ENCODE data around the gene SMARCA4. TPM values are rescaled to one million over a fixed set of nuclear protein-coding genes. Genes with fewer than 3 reads are reported as not detected.

SMARCA4 gene
- total RNA-seq, 4 donors from 2014 or later = 48.0 to 78.2 (median 53.9) TPM

- no peak for TF ChIP-seq POLR2A (IDR thresholded peaks at IDR 0.05; ENCODE audit: low read depth)
- TF ChIP-seq, protein P1, sequence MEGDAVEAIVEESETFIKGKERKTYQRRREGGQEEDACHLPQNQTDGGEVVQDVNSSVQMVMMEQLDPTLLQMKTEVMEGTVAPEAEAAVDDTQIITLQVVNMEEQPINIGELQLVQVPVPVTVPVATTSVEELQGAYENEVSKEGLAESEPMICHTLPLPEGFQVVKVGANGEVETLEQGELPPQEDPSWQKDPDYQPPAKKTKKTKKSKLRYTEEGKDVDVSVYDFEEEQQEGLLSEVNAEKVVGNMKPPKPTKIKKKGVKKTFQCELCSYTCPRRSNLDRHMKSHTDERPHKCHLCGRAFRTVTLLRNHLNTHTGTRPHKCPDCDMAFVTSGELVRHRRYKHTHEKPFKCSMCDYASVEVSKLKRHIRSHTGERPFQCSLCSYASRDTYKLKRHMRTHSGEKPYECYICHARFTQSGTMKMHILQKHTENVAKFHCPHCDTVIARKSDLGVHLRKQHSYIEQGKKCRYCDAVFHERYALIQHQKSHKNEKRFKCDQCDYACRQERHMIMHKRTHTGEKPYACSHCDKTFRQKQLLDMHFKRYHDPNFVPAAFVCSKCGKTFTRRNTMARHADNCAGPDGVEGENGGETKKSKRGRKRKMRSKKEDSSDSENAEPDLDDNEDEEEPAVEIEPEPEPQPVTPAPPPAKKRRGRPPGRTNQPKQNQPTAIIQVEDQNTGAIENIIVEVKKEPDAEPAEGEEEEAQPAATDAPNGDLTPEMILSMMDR (IDR thresholded peaks at IDR 0.05) = no peak
- no peak for TF ChIP-seq POLR2AphosphoS5 (IDR thresholded peaks at IDR 0.05)
- TF ChIP-seq EP300 (IDR thresholded peaks at IDR 0.05) = no peak
- Histone ChIP-seq H3K9me3 (no peaks in the 10 kb centered on the region), H3K27ac (replicated peaks in 1 of 4) (no peak overlapping the region), H3K36me3 (peaks cover 0 to 62% (median 58%) of the 10 kb centered on the region in 4 donors), H3K27me3 (no peaks in the 10 kb centered on the region), H3K4me3 (no peak overlapping the region), H3K4me1 (peaks cover 0 to 19% (median 15%) of the 10 kb centered on the region in 4 donors)
- intact Hi-C loops (cut with DNase I) = no loop called here
- WGBS = 97% methylated on average over 15 of the region's 34 CpGs
- DNase-seq (ENCODE audit: extremely low spot score) = no peak
These were observed 97.6 kb downstream of the SMARCA4 start for GRCh38 chr19:11058246-11059030.

- Histone ChIP-seq H3K9me3 (no peaks in the 10 kb centered on the region), H3K27me3 (no peaks in the 10 kb centered on the region), H3K36me3 (peaks cover 0 to 66% (median 56%) of the 10 kb centered on the region in 4 donors), H3K27ac (replicated peaks in 1 of 4) (peak overlapping the region in 3 of 4 donors; percentile 18 to 73 (median 71)), H3K4me3 (no peak overlapping the region), H3K4me1 (peaks cover 0 to 21% (median 18%) of the 10 kb centered on the region in 4 donors)
- WGBS = 94% methylated on average over 35 of the region's 43 CpGs
- TF ChIP-seq POLR2AphosphoS5 (IDR thresholded peaks at IDR 0.05) (no peak), EP300 (IDR thresholded peaks at IDR 0.05) (no peak), POLR2A (IDR thresholded peaks at IDR 0.05; ENCODE audit: low read depth) (no peak)
- TF ChIP-seq, protein P1 (IDR thresholded peaks at IDR 0.05) = no peak
- no peak for DNase-seq (ENCODE audit: extremely low spot score)
- intact Hi-C loops (cut with DNase I) = no loop called here
These were observed 98.9 kb downstream of the SMARCA4 start for GRCh38 chr19:11059511-11060358.

GRCh38 chr19:11061952-11062351, 101.1 kb downstream of the SMARCA4 start:
- Histone ChIP-seq H3K27me3 (no peaks in the 10 kb centered on the region), H3K36me3 (peaks cover 0 to 55% (median 50%) of the 10 kb centered on the region in 4 donors), H3K4me3 (no peak overlapping the region), H3K4me1 (peaks cover 0 to 31% (median 24%) of the 10 kb centered on the region in 4 donors), H3K9me3 (no peaks in the 10 kb centered on the region), H3K27ac (replicated peaks in 1 of 4) (peak overlapping the region; percentile 71 to 77 (median 75))
- TF ChIP-seq EP300 (IDR thresholded peaks at IDR 0.05) (no peak), POLR2A (IDR thresholded peaks at IDR 0.05; ENCODE audit: low read depth) (no peak), POLR2AphosphoS5 (IDR thresholded peaks at IDR 0.05) (peak in 1 of 2 donors; percentile 19)
- TF ChIP-seq, protein P1 (IDR thresholded peaks at IDR 0.05) = no peak
- no peak for DNase-seq (ENCODE audit: extremely low spot score)
- intact Hi-C loops (cut with DNase I) = no loop called here
- WGBS = 67% methylated on average over 14 of the region's 14 CpGs

GRCh38 chr19:11063434-11063833, 102.6 kb downstream of the SMARCA4 start:
- WGBS = 87% methylated on average over 3 of the region's 3 CpGs
- Histone ChIP-seq H3K27ac (replicated peaks in 1 of 4) (peak overlapping the region in 1 of 4 donors; percentile 77), H3K4me3 (no peak overlapping the region)

More at GRCh38 chr19:11063434-11063833, 102.6 kb downstream of the SMARCA4 start:
- TF ChIP-seq POLR2AphosphoS5 (IDR thresholded peaks at IDR 0.05) = no peak
- Histone ChIP-seq H3K27me3 (no peaks in the 10 kb centered on the region), H3K4me1 (peaks cover 0 to 31% (median 24%) of the 10 kb centered on the region in 4 donors), H3K9me3 (no peaks in the 10 kb centered on the region), H3K36me3 (peaks cover 0 to 53% (median 43%) of the 10 kb centered on the region in 4 donors)
- intact Hi-C loops (cut with DNase I) = no loop called here
- DNase-seq (ENCODE audit: extremely low spot score) = no peak

All from esophagus muscularis mucosa (tissue), 4 donors.